ENCODE results near the gene RAB38. TPM values are rescaled to one million over a fixed set of nuclear protein-coding genes. Genes with fewer than 3 reads are reported as not detected.

Gene RAB38
- total and polyA plus RNA-seq, 2 donors (not counting 1 experiment from before 2014, with no cell fraction given), result not detected

DNA sequence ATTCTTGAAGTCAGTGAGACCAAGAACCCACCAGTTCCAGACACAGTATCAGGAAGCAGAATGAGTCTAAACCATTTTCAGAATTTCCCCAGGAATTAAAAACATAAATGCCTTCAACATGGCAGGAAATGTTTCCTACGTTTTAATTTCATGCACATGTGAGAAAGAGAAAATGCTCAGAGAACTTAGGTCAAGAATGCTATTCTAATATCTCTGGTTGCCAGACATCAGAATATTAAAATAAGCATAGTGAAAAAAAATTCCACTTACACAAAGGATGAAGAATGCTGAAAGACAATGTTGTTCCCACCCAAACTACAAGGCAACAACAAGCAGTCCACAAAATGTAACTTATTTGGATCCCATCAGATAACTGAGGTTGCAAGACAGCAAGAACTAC is 104.8 kb downstream of the RAB38 start:
- Histone ChIP-seq H3K4me2 (replicated peaks; ENCODE audit: low read depth, low read length, poor library complexity, severe bottlenecking) (no peak overlapping the region), H3K27me3 (replicated peaks in 1 of 4; ENCODE audit: control extremely low read depth in 1 of 4, control insufficient read depth in 3 of 4, insufficient read depth in 4 of 4, low read length in 3 of 4) (no peaks in the 10 kb centered on the region), H3K9me3 (ENCODE audit: control extremely low read depth in 1 of 3, control insufficient read depth in 2 of 3, insufficient read depth in 1 of 3, low read length in 2 of 3) (peaks cover 0 to 11% (median 0%) of the 10 kb centered on the region in 3 donors), H3K36me3 (replicated peaks in 1 of 2; ENCODE audit: control extremely low read depth in 1 of 2, control insufficient read depth in 1 of 2, extremely low read depth in 1 of 2, insufficient read depth in 2 of 2, low read length in 1 of 2) (no peaks in the 10 kb centered on the region), H3K9ac (ENCODE audit: low read length) (no peak overlapping the region), H4K20me1 (ENCODE audit: control insufficient read depth, insufficient read depth, low read length, poor library complexity, severe bottlenecking) (no peaks in the 10 kb centered on the region), H3K27ac (ENCODE audit: low read length in 2 of 2) (no peak overlapping the region), H3K79me2 (ENCODE audit: control insufficient read depth, insufficient read depth, low read length) (no peaks in the 10 kb centered on the region), H3K4me1 (ENCODE audit: control insufficient read depth in 2 of 2, insufficient read depth in 2 of 2, low read length in 2 of 2) (no peaks in the 10 kb centered on the region), H2AFZ (ENCODE audit: insufficient read depth, low read depth, low read length, poor library complexity, severe bottlenecking) (no peak overlapping the region), H3K4me3 (ENCODE audit: control extremely low read depth in 1 of 5, extremely low read depth in 1 of 5, insufficient read depth in 1 of 5, low read depth in 2 of 5, low read length in 4 of 5) (no peak overlapping the region)
- ATAC-seq (ENCODE audit: low read depth), result no peak
- WGBS (ENCODE audit: insufficient coverage), result no CpG with 5 or more reads among the region's 1 CpG
- Mint-ChIP-seq H3K9me3 (ENCODE audit: insufficient read depth) (no peaks in the 10 kb centered on the region), H3K4me3 (no peak overlapping the region), H3K4me1 (no peaks in the 10 kb centered on the region), H3K27me3 (no peaks in the 10 kb centered on the region), H3K27ac (no peak overlapping the region)
- TF ChIP-seq, protein P1, sequence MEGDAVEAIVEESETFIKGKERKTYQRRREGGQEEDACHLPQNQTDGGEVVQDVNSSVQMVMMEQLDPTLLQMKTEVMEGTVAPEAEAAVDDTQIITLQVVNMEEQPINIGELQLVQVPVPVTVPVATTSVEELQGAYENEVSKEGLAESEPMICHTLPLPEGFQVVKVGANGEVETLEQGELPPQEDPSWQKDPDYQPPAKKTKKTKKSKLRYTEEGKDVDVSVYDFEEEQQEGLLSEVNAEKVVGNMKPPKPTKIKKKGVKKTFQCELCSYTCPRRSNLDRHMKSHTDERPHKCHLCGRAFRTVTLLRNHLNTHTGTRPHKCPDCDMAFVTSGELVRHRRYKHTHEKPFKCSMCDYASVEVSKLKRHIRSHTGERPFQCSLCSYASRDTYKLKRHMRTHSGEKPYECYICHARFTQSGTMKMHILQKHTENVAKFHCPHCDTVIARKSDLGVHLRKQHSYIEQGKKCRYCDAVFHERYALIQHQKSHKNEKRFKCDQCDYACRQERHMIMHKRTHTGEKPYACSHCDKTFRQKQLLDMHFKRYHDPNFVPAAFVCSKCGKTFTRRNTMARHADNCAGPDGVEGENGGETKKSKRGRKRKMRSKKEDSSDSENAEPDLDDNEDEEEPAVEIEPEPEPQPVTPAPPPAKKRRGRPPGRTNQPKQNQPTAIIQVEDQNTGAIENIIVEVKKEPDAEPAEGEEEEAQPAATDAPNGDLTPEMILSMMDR (IDR thresholded peaks at IDR 0.05), result no peak
- no peak for TF ChIP-seq EZH2 (IDR thresholded peaks at IDR 0.05; ENCODE audit: borderline replicate concordance, insufficient read depth, low read depth, low read length, poor library complexity, severe bottlenecking)
- CTCF ChIA-PET, result no interaction called here
- DNase-seq, result no peak
- intact Hi-C loops (cut with micrococcal nuclease), result no loop called here
- POLR2A ChIA-PET, result no interaction called here

- Mint-ChIP-seq H3K4me3 (no peak overlapping the region), H3K27ac (no peak overlapping the region), H3K27me3 (no peaks in the 10 kb centered on the region), H3K9me3 (ENCODE audit: insufficient read depth) (no peaks in the 10 kb centered on the region), H3K4me1 (no peaks in the 10 kb centered on the region)
- Histone ChIP-seq H3K4me3 (ENCODE audit: control extremely low read depth in 1 of 5, extremely low read depth in 1 of 5, insufficient read depth in 1 of 5, low read depth in 2 of 5, low read length in 4 of 5) (no peak overlapping the region), H3K4me1 (ENCODE audit: control insufficient read depth in 2 of 2, insufficient read depth in 2 of 2, low read length in 2 of 2) (no peaks in the 10 kb centered on the region), H3K9ac (ENCODE audit: low read length) (no peak overlapping the region), H2AFZ (ENCODE audit: insufficient read depth, low read depth, low read length, poor library complexity, severe bottlenecking) (no peak overlapping the region), H3K36me3 (replicated peaks in 1 of 2; ENCODE audit: control extremely low read depth in 1 of 2, control insufficient read depth in 1 of 2, extremely low read depth in 1 of 2, insufficient read depth in 2 of 2, low read length in 1 of 2) (no peaks in the 10 kb centered on the region), H3K9me3 (ENCODE audit: control extremely low read depth in 1 of 3, control insufficient read depth in 2 of 3, insufficient read depth in 1 of 3, low read length in 2 of 3) (peaks cover 0 to 11% (median 0%) of the 10 kb centered on the region in 3 donors), H3K27ac (ENCODE audit: low read length in 2 of 2) (no peak overlapping the region), H3K27me3 (replicated peaks in 1 of 4; ENCODE audit: control extremely low read depth in 1 of 4, control insufficient read depth in 3 of 4, insufficient read depth in 4 of 4, low read length in 3 of 4) (no peaks in the 10 kb centered on the region), H4K20me1 (ENCODE audit: control insufficient read depth, insufficient read depth, low read length, poor library complexity, severe bottlenecking) (no peaks in the 10 kb centered on the region), H3K4me2 (replicated peaks; ENCODE audit: low read depth, low read length, poor library complexity, severe bottlenecking) (no peak overlapping the region), H3K79me2 (ENCODE audit: control insufficient read depth, insufficient read depth, low read length) (no peaks in the 10 kb centered on the region)
- no peak for DNase-seq
- CTCF ChIA-PET, result no interaction called here
- POLR2A ChIA-PET, result no interaction called here
- TF ChIP-seq, protein P1 (IDR thresholded peaks at IDR 0.05), result no peak
- TF ChIP-seq EZH2 (IDR thresholded peaks at IDR 0.05; ENCODE audit: borderline replicate concordance, insufficient read depth, low read depth, low read length, poor library complexity, severe bottlenecking), result no peak
- no peak for ATAC-seq (ENCODE audit: low read depth)
- 87% methylated on average over 25 of the region's 27 CpGs for WGBS (ENCODE audit: insufficient coverage)
- intact Hi-C loops (cut with micrococcal nuclease), result no loop called here
Measured at GRCh38 chr11:88068848-88069554, 106.2 kb downstream of the RAB38 start.

Data from B cell (primary cell).